ENCODE data around the gene SIDT2.
"Not testable (repeated sequence)": the region's sequence is repeated elsewhere in the genome, so short reads cannot be mapped to it uniquely, and the experiment has no call there.

Gene SIDT2

GRCh38 chr11:117199916-117200812 lies 21.6 kb downstream of the SIDT2 start:
- ATAC-seq (replicated peaks) (no peak), DNase-seq (no peak)
- Mint-ChIP-seq H3K27ac (peak overlapping the region; percentile 26), H3K27me3 (no peaks in the 10 kb centered on the region), H3K4me1 (peaks cover 15 to 33% of the 10 kb centered on the region in 2 donors), H3K36me3 (peaks cover 38 to 55% of the 10 kb centered on the region in 2 donors), H3K4me3 (no peak overlapping the region), H3K9me3 (no peaks in the 10 kb centered on the region)

DNA sequence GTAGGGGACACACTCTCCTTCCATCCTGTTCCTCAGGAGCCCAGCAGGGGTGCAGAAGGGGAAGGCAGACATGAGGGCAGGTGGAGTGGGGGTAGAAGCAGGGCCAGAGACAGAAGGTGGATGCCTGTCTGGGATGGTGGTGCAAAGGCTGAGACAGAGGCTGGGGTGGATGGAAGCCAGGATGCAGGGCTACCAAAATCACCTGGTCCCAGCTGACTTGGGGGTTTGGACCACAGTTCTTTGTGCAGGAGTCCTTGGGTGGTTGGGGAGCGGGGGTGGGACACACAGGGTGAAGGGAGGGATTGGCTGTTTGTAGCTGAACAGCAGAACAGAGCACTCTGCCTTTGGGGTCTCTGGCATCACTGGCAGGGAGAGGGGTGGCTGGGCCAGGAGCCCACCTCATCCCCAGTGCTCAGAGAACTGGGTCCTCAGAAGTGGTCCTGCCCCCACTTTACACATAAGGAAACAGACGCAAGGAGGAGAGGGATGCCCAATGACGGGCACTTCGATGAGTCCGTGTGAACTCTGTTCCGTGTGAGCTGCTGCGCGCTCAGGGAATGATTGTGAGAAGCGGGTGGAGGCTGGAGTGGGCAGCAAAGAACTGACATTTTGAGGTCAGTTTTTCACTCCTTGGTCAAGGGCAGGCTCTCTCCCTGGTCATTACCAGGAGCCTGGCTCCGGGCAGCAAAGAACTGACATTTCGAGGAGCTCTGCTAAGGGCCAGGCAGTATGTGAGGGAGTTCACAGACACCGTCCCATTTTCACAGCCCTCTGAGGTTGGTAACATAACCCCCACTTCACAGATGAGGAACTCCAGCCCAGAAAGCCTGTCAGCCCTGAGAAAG lies 22.5 kb downstream of the SIDT2 start:
- H3K4me1 Mint-ChIP-seq, result peaks cover 15 to 33% of the 10 kb centered on the region in 2 donors
- no peaks in the 10 kb centered on the region for H3K27me3 Mint-ChIP-seq
- H3K9me3 Mint-ChIP-seq, result no peaks in the 10 kb centered on the region
- peaks cover 36 to 53% of the 10 kb centered on the region in 2 donors for H3K36me3 Mint-ChIP-seq
- no peak for ATAC-seq (replicated peaks)
- no peak for DNase-seq
- H3K4me3 Mint-ChIP-seq, result no peak overlapping the region
- H3K27ac Mint-ChIP-seq, result peak overlapping the region; percentile 20

GRCh38 chr11:117201658-117202305 lies 23.2 kb downstream of the SIDT2 start:
- DNase-seq, result no peak
- Mint-ChIP-seq H3K27ac (peak overlapping the region; percentile 42), H3K9me3 (no peaks in the 10 kb centered on the region), H3K36me3 (peaks cover 32 to 49% of the 10 kb centered on the region in 2 donors), H3K27me3 (no peaks in the 10 kb centered on the region), H3K4me3 (no peak overlapping the region), H3K4me1 (peaks cover 15 to 33% of the 10 kb centered on the region in 2 donors)
- ATAC-seq (replicated peaks), result no peak

DNA sequence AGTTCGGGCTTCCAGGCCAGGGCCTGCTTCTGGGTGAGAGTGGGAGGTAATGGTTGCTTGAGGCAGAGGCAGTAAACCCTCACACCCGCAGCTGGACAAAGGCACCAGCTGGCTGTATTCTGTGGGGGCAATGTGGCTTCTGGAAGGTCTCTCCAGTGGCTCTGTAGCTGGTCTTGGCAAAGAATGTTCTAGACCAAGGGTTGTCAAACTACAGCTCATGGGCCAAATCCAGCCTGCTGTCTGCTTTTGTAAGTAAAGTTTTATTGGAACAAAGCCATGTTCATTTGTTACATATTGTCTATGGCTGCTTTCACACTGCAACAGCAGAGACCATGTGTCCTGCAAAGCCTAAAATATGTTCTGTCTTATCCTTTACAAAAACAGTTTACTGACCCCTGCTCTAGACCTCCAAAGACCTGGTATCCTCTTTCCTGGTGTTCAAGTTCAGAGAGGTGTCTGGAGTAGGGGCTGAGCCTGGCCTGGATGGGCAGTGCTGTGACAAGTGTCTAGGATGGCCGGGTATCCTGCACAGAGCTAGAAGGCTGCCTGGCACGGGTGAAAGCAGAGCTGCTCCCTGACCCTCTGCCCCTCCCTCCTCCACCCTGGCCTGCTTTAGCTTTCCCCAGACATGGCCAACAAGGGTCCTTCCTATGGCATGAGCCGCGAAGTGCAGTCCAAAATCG lies 24.0 kb downstream of the SIDT2 start:
- peaks cover 14 to 30% of the 10 kb centered on the region in 2 donors for H3K4me1 Mint-ChIP-seq
- H3K36me3 Mint-ChIP-seq, result peaks cover 25 to 46% of the 10 kb centered on the region in 2 donors
- no peaks in the 10 kb centered on the region for H3K9me3 Mint-ChIP-seq
- ATAC-seq (replicated peaks) (peak in 1 of 2 donors; percentile 4), DNase-seq (no peak)
- no peak overlapping the region for H3K4me3 Mint-ChIP-seq
- H3K27me3 Mint-ChIP-seq, result no peaks in the 10 kb centered on the region
- H3K27ac Mint-ChIP-seq, result peak overlapping the region; percentile 15

- DNase-seq (no peak), ATAC-seq (replicated peaks) (peak in 1 of 2 donors; percentile 2)
- Mint-ChIP-seq H3K27me3 (no peaks in the 10 kb centered on the region), H3K27ac (peak overlapping the region; percentile 15), H3K9me3 (no peaks in the 10 kb centered on the region), H3K4me1 (peaks cover 11 to 25% of the 10 kb centered on the region in 2 donors), H3K36me3 (peaks cover 22 to 43% of the 10 kb centered on the region in 2 donors), H3K4me3 (no peak overlapping the region)
These were observed 24.5 kb downstream of the SIDT2 start for GRCh38 chr11:117203069-117203407.

DNA sequence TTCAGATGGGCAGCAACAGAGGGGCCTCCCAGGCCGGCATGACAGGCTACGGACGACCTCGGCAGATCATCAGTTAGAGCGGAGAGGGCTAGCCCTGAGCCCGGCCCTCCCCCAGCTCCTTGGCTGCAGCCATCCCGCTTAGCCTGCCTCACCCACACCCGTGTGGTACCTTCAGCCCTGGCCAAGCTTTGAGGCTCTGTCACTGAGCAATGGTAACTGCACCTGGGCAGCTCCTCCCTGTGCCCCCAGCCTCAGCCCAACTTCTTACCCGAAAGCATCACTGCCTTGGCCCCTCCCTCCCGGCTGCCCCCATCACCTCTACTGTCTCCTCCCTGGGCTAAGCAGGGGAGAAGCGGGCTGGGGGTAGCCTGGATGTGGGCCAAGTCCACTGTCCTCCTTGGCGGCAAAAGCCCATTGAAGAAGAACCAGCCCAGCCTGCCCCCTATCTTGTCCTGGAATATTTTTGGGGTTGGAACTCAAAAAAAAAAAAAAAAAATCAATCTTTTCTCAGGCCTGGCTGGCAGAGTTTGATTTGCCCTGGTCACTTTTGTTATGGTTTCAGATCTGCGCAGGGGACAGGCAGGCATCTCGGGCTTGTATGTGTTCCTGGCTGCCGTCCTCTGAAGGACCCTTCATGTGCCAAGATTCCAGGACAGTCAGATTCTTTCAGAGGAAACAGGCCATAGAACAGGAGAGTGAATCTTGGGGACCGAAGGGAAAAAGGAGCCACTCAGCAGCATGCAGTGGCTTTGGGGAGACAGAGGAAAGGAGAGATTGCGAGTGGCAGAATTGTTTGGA lies 25.9 kb downstream of the SIDT2 start:
- Mint-ChIP-seq H3K27ac (peak overlapping the region; percentile 48), H3K9me3 (no peaks in the 10 kb centered on the region), H3K4me1 (peaks cover 7 to 15% of the 10 kb centered on the region in 2 donors), H3K4me3 (no peak overlapping the region), H3K36me3 (peaks cover 22 to 38% of the 10 kb centered on the region in 2 donors), H3K27me3 (no peaks in the 10 kb centered on the region)
- no peak for DNase-seq
- ATAC-seq (replicated peaks), result peak in 1 of 2 donors; percentile 16

DNA sequence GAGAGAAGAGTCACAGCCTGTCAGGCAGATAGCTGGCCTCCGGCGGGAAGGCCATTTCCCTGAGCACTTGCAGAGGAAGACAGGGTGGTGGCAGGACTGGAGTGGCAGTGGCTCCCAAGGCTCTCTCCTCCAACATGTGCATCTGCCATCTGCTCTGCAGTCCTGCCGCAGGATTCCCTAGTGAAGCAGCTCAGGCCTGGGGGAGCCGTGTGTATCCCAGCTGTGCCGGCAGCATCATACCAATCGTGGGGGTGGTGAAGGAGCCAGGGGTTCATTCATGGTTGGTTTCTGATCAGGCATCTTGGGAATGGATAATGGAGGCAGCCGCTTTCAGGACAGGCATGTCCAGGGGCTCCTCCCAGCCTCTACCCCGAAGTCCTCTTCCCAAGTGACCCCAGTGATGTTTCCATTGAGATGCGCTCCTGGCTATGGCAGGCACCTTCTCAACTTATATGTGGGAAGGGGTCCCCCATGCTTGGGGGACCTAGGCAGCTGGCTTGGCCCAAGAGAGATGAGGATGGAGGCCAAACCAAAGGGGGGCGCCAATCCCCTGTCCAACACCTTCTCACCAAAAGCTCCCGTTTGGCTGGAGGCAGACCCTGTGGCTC lies 26.8 kb downstream of the SIDT2 start:
- peaks cover 22 to 43% of the 10 kb centered on the region in 2 donors for H3K36me3 Mint-ChIP-seq
- peak overlapping the region; percentile 4 for H3K27ac Mint-ChIP-seq
- no peaks in the 10 kb centered on the region for H3K27me3 Mint-ChIP-seq
- H3K4me3 Mint-ChIP-seq, result no peak overlapping the region
- no peak for DNase-seq
- H3K9me3 Mint-ChIP-seq, result no peaks in the 10 kb centered on the region
- H3K4me1 Mint-ChIP-seq, result peaks cover 7 to 15% of the 10 kb centered on the region in 2 donors
- ATAC-seq (replicated peaks), result no peak

GRCh38 chr11:117206111-117206510 lies 27.6 kb downstream of the SIDT2 start:
- H3K4me3 Mint-ChIP-seq; H3K4me1 Mint-ChIP-seq; ATAC-seq (replicated peaks); H3K27me3 Mint-ChIP-seq; DNase-seq; H3K9me3 Mint-ChIP-seq: not testable (repeated sequence)
- Mint-ChIP-seq H3K27ac (peak overlapping the region; percentile 47), H3K36me3 (peaks cover 22 to 42% of the 10 kb centered on the region in 2 donors)

- not testable (repeated sequence) for ATAC-seq (replicated peaks); DNase-seq; H3K4me3 Mint-ChIP-seq; H3K9me3 Mint-ChIP-seq; H3K4me1 Mint-ChIP-seq; H3K27me3 Mint-ChIP-seq; H3K27ac Mint-ChIP-seq
- H3K36me3 Mint-ChIP-seq, result peaks cover 29 to 49% of the 10 kb centered on the region in 2 donors
These were observed 28.3 kb downstream of the SIDT2 start for GRCh38 chr11:117206859-117207258.

- H3K4me3 Mint-ChIP-seq; DNase-seq; H3K27me3 Mint-ChIP-seq; ATAC-seq (replicated peaks); H3K9me3 Mint-ChIP-seq; H3K4me1 Mint-ChIP-seq; H3K27ac Mint-ChIP-seq: not testable (repeated sequence)
- H3K36me3 Mint-ChIP-seq, result peaks cover 29 to 53% of the 10 kb centered on the region in 2 donors
These were observed 28.9 kb downstream of the SIDT2 start for GRCh38 chr11:117207481-117207880.

DNA sequence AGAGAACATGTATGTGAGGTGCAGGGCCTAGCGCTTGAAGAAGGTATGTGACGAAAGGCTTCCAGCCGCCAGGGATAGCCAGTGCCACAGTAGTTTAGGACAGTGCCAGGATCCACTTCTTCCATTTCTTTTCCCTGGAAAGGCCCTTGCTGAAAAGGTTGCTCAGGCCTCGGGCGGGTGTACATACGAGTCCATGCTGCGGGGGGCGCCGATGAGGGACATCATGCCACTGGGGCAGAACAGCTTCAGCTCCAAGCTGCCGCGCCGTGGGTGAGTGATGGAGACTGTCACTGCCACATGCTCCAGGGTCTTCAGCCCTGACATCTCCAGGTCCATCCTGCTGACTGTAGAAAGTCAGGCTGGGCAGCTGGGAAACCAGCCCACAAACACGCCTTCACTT lies 30.2 kb downstream of the SIDT2 start:
- not testable (repeated sequence) for H3K4me1 Mint-ChIP-seq; H3K27me3 Mint-ChIP-seq; DNase-seq; H3K9me3 Mint-ChIP-seq; H3K27ac Mint-ChIP-seq; H3K4me3 Mint-ChIP-seq; ATAC-seq (replicated peaks)
- peaks cover 29 to 51% of the 10 kb centered on the region in 2 donors for H3K36me3 Mint-ChIP-seq

DNA sequence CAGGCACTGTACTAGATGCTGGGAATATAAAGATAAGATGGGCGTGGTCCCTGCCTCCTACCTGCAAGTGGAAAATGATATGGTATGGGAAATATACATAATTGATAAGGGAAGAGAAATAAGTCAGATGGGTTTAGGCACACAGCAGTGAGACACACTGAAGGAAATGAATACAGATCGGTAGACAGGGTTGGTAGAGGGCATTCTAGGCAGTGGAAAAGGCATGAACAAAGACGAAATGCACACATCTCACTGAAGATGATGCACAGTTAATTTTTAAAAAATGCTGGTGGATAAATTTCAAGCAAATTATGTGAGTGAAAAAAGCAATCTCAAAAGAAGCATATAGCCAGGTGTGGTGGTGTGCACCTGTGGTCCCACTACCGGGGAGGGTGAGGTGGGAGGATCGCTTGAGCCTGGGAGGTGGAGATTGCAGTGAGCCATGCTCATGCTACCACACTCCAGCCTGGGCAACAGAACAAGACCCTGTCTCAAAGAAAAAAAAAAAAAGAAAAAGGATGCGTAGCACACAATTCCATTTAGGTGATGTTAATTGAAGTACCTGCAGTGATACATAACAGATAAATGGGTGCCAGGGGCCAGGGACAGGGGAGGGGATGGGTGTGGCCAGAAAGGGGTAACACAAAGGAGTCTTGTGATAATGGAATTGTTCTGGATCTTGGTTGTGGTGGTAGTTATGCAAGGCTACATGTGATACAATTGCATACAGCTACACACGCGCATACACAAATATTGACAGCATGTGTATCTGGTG lies 31.0 kb downstream of the SIDT2 start:
- H3K4me1 Mint-ChIP-seq; H3K9me3 Mint-ChIP-seq; H3K4me3 Mint-ChIP-seq; DNase-seq; ATAC-seq (replicated peaks); H3K27me3 Mint-ChIP-seq: not testable (repeated sequence)
- peak overlapping the region; percentile 73 for H3K27ac Mint-ChIP-seq
- peaks cover 31 to 53% of the 10 kb centered on the region in 2 donors for H3K36me3 Mint-ChIP-seq

Data from stimulated activated naive B cell treated with anti-CD40 and anti-IgM and Interleukin-4, amounts not matched to agents 10 μg/mL and 1 μg/mL and 100 μg/mL, for 72 hours (primary cell).